LNCaP clone FGC (cell line): ENCODE results near the gene HIPK4.

Experiments used
- DNase-seq: peaks from one replicate; pipeline ENCODE4 v3.0.0-alpha.2; 2011; ENCODE audit warnings: low read depth
- H3K4me3 ChIP-seq: 2 replicates; pipeline ENCODE4 v1.5.1; 2011; ENCODE audit warnings: mild to moderate bottlenecking, low read depth, low read length, control low read depth
- TF ChIP-seq, protein P1 (sequence below): IDR thresholded peaks from 2 replicates; pipeline ENCODE4 v1.5.1; 2012; ENCODE audit warnings: mild to moderate bottlenecking; ENCODE audit not compliant: control insufficient read depth, insufficient read depth; ENCODE audit errors: extremely low read depth

The HIPK4 gene

DNA sequence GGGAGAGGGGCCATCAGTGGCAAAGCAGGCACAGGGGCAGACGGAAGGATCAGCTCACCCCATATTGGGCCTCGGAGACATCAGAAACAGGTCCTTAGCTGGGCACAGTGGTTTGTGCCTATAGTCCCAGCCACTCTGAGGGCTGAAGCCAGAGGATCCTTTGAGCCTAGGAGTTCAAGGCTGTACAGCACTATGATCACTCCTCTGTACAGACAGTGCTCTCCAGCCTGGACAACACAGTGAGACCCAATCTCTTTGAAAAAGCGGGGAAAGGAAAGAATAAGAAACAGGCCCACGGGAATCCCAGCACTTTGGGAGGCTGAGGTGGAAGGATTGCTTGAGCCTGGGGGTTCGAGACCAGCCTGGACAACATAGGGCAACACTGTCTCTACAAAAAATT is 29.8 kb upstream of the HIPK4 start:
- no peak for DNase-seq
- no peak overlapping the region for H3K4me3 ChIP-seq
- TF ChIP-seq, protein P1, sequence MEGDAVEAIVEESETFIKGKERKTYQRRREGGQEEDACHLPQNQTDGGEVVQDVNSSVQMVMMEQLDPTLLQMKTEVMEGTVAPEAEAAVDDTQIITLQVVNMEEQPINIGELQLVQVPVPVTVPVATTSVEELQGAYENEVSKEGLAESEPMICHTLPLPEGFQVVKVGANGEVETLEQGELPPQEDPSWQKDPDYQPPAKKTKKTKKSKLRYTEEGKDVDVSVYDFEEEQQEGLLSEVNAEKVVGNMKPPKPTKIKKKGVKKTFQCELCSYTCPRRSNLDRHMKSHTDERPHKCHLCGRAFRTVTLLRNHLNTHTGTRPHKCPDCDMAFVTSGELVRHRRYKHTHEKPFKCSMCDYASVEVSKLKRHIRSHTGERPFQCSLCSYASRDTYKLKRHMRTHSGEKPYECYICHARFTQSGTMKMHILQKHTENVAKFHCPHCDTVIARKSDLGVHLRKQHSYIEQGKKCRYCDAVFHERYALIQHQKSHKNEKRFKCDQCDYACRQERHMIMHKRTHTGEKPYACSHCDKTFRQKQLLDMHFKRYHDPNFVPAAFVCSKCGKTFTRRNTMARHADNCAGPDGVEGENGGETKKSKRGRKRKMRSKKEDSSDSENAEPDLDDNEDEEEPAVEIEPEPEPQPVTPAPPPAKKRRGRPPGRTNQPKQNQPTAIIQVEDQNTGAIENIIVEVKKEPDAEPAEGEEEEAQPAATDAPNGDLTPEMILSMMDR: no peak

DNA sequence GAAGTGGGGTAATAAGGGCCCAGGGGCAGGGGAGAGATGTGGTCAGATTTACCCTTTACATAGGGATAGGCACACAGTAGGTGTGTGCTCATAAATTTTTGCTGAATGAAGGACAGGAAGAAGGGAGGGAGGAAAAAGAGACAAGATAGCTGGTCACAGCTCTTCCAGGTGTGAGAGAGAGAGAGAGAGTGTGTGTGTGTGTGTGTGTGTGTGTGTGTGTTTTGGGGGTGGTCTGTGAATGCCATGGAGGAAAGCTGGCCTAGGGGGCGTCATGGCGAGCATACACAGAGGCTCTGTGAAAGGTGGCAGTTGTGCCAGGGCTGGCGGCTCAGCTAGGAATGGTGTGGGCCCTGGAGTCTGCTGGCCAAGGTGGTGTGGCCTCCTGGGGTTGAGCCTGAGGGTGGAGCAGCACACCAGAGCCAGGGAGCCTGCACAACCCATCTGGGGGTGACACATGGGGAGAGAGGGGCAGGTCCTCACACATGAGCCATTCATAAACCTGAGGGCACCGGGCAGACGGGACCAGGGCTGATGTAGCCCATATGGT is 29.2 kb upstream of the HIPK4 start:
- TF ChIP-seq, protein P1: no peak
- no peak for DNase-seq
- H3K4me3 ChIP-seq: no peak overlapping the region

DNA sequence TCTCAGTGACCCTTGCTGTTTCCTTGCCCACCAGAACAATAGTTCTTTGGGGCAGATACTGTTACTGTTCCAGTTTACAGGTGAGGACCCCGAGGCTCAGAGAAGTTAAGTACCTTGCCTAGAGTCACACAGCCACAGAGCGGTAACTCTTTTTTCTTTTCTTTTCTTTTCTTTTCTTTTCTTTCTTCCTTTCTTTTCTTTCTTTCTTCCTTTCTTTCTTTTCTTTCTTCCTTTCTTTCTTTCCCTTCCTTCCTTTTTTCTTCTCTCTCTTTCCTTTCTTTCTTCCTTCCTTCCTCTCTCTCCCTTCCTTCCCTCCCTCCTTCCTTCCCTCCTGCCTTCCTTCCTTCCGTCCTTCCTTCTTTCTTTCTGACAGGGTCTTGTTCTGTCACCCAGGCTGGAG is 28.1 kb upstream of the HIPK4 start:
- H3K4me3 ChIP-seq: no peak overlapping the region
- TF ChIP-seq, protein P1: no peak
- DNase-seq: no peak

DNA sequence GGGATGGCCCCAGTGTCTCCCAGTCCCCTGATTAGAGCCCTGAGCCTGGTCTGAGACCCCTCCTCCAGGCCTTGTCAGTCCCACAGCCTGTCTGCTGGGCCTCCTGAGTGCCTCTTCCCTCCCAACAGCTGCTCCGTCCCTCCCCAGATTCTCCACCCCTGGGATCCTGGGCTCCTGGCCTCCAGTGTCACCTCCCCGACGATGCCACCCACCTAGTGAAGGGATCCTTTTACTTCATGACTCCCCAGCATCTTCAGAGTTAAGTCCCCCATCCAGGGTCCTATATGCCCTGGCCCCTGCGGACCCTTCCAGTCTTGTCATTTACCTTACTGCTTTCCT is 27.6 kb upstream of the HIPK4 start:
- no peak for DNase-seq
- no peak overlapping the region for H3K4me3 ChIP-seq
- TF ChIP-seq, protein P1: no peak

DNA sequence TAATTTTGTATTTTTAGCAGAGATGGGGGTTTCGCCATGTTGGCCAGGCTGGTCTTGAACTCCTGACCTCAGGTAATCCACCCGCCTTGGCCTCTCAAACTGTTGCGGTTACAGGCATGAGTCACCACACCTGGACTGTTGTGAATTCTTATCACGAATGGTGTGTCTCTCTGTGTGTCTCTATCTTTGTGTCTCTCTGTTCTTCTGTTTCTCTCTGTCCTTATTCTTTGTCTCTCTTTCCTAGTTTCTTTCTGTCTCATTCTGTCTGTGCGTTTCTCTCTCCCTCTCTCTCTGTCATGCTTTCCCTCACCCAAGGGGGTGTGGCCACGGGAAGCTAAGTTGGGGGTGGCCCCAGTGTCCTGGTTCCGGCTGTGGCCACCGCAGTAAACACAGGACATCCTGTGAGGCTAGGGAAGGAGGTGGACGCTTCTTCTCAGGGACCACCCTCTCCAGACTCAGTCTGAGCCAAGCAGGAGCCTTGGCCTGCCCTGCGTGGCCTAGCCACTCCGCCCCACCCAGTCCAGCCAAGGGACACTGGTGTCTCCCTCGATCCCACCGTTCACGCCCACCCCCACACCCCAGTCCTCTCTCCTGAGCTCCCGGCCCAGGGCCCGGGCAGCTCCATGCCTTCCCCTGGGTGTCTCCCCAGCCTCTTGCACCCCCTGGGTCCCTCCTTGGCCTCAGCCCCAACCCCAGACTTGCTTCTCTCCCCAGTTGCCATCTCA is 27.1 kb upstream of the HIPK4 start:
- no peak for DNase-seq
- TF ChIP-seq, protein P1: no peak
- H3K4me3 ChIP-seq: no peak overlapping the region

DNA sequence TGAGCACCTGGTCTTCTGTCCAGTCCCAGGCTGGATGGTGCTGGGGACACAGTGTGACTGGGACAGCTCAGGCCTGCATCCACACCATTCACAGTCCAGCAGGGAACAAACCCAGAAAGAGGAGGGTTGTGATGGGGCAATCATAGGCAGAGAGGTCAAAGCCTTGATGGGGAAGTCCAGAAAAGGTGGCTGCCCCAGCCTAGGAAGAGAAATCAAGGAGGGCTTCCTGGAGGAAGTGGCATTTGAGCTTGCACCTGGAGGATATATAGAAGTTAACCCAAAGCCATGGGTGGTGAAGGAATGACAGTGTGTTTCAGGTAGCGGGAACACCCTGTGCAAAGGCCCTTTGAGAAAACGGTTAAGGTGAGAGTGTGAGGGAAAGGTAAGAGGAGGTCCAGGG is 25.8 kb upstream of the HIPK4 start:
- no peak overlapping the region for H3K4me3 ChIP-seq
- DNase-seq: no peak
- TF ChIP-seq, protein P1: no peak
